NCI-H2196 treated with DMSO at 0.1 percent for 48 hours (cell line): ENCODE results near the gene ALDH16A1.

Experiments
- DNase-seq: peaks from one replicate; lab custom pipeline; 2025; ENCODE audit not compliant: unreplicated experiment; lab: John Stamatoyannopoulos, UW

The ALDH16A1 gene

DNA sequence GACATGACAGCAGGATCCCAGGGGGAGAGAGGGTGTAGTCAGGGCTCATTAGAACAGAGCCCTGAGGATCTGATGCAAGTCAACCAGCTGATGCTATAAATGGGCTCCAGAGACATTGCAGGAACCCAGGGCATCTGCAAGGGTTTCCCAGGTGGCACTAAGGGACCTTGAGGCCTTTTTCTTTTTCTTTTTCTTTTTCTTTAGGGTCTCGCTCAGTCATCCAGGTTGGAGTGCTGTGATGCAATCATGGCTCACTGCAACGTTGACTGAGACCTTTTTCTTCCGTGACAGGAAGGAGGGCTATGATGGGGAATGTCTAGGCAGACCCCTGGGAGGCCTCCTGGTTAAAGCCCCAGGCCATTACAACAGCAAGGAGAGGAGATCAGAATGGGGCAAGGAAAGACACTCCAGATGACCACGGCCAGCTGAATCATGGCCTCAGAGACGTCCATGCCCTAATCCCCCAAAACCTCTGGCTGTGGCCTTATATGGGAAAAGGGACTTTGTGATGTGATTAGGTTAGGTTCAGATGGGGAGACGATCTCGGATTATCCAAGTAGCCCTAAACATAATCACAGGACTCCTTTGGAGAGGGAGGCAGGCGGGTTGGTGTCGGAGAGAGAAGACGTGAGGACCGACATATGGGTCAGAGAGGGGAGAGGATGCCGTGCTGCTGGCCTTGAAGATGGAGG lies 54.9 kb downstream of the ALDH16A1 start:
- no peak for DNase-seq

- DNase-seq = no peak
These were observed 60.1 kb downstream of the ALDH16A1 start for GRCh38 chr19:49512970-49513745.

DNA sequence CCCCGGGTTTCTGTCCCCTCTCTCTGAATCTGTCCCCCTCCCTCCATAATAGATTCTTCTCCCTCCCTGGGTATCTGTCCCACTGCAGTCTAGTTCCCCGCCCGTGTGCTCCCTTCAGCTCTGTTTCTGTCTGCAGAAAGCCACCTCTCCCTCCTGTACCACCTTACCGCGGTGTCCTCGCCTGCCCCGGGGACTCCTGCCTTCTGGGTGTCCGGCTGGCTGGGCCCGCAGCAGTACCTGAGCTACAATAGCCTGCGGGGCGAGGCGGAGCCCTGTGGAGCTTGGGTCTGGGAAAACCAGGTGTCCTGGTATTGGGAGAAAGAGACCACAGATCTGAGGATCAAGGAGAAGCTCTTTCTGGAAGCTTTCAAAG lies 60.7 kb downstream of the ALDH16A1 start:
- DNase-seq = no peak

- no peak for DNase-seq
These were observed 61.1 kb downstream of the ALDH16A1 start for GRCh38 chr19:49514151-49514550.

GRCh38 chr19:49515767-49516166 lies 62.7 kb downstream of the ALDH16A1 start:
- no peak for DNase-seq

- DNase-seq = no peak
These were observed 65.0 kb downstream of the ALDH16A1 start for GRCh38 chr19:49518033-49518432.
